T-helper 22 cell (primary cell): Measurements from ENCODE around the gene NPTX2.

Experiments used
- DNase-seq: peaks from one replicate; pipeline ENCODE4 v3.0.0-alpha.2; 2020; ENCODE audit warnings: low read depth

The NPTX2 gene

GRCh38 chr7:98618786-98619185, 1.7 kb downstream of the NPTX2 start:
- no peak for DNase-seq

- no peak for DNase-seq
Measured at GRCh38 chr7:98619450-98620321, 2.6 kb downstream of the NPTX2 start.

GRCh38 chr7:98621573-98622482, 4.7 kb downstream of the NPTX2 start:
- DNase-seq, result no peak

- DNase-seq, result no peak
Measured at GRCh38 chr7:98622926-98623325, 5.8 kb downstream of the NPTX2 start.

GRCh38 chr7:98624846-98625420, 7.8 kb downstream of the NPTX2 start:
- DNase-seq, result no peak

GRCh38 chr7:98626460-98627412, 9.7 kb downstream of the NPTX2 start:
- DNase-seq, result no peak

GRCh38 chr7:98627413-98627790, 10.3 kb downstream of the NPTX2 start:
- no peak for DNase-seq

GRCh38 chr7:98628418-98628817, 11.3 kb downstream of the NPTX2 start:
- no peak for DNase-seq

GRCh38 chr7:98629001-98629431, 11.9 kb downstream of the NPTX2 start:
- DNase-seq, result no peak

GRCh38 chr7:98630149-98630548, 13.1 kb downstream of the NPTX2 start:
- no peak for DNase-seq

- no peak for DNase-seq
Measured at GRCh38 chr7:98630770-98631169, 13.7 kb downstream of the NPTX2 start.

- DNase-seq, result no peak
Measured at GRCh38 chr7:98638853-98639252, 21.8 kb downstream of the NPTX2 start.

- DNase-seq, result no peak
Measured at GRCh38 chr7:98640375-98640774, 23.3 kb downstream of the NPTX2 start.

GRCh38 chr7:98641646-98642500, 24.8 kb downstream of the NPTX2 start:
- DNase-seq, result no peak

- no peak for DNase-seq
Measured at GRCh38 chr7:98643236-98643985, 26.3 kb downstream of the NPTX2 start.

GRCh38 chr7:98646465-98646864, 29.4 kb downstream of the NPTX2 start:
- DNase-seq, result no peak

GRCh38 chr7:98647326-98647725, 30.2 kb downstream of the NPTX2 start:
- no peak for DNase-seq

- DNase-seq, result no peak
Measured at GRCh38 chr7:98651760-98652159, 34.7 kb downstream of the NPTX2 start.

- DNase-seq, result no peak
Measured at GRCh38 chr7:98653601-98654310, 36.7 kb downstream of the NPTX2 start.
